ENCODE data around the gene ULBP2. TPM values are rescaled to one million over a fixed set of nuclear protein-coding genes. Genes with fewer than 3 reads are reported as not detected.

ULBP2 gene
- total RNA-seq, 1 experiment from 2014 or later, result not detected

DNA sequence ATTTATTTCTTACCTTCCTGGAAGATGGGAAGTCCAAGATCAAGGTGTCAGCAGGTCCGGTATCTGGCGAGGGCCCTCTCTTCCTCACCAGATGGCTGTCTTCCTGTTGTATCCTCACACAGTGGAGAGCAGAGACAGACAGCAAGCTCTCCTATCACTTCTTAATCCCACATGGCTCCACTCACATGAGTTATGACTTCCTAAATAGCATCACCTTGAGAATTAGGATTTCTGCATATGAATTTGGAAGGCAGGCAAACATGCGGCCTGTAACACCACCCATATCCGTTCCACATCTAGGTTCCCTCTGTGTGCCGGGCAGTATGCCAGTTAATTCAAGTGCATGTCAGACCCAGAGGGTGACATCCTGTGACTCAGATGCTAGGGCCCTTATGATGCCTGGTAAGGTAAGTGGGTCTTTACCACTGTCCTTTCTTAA, 46.0 kb upstream of the ULBP2 start:
- no peak overlapping the region for H3K9ac ChIP-seq (ENCODE audit: extremely low read depth, insufficient read length, low read length)
- no peak overlapping the region for H3T11ph ChIP-seq (ENCODE audit: low read length)
- no peaks in the 10 kb centered on the region for H4K20me1 ChIP-seq (ENCODE audit: control insufficient read depth, insufficient read depth, insufficient read length)
- H3K18ac ChIP-seq (ENCODE audit: insufficient read length, low read depth, low read length), result no peak overlapping the region
- H3K9me3 ChIP-seq (ENCODE audit: control insufficient read depth, low read depth, low read length), result no peaks in the 10 kb centered on the region
- no peak overlapping the region for H2BK5ac ChIP-seq (ENCODE audit: insufficient read length, low read length)
- H3K56ac ChIP-seq (ENCODE audit: insufficient read length, low read depth, low read length), result no peak overlapping the region
- no peak overlapping the region for H4K5ac ChIP-seq (ENCODE audit: insufficient read length, low read depth, low read length)
- peaks cover 48% of the 10 kb centered on the region for H3K27me3 Mint-ChIP-seq (ENCODE audit: low read depth)
- no peak overlapping the region for H2BK120ac ChIP-seq (ENCODE audit: low read depth, low read length, poor library complexity, severe bottlenecking)
- H2BK15ac ChIP-seq (ENCODE audit: low read depth, low read length), result no peak overlapping the region
- no peak overlapping the region for H3K4me2 ChIP-seq (ENCODE audit: insufficient read depth, insufficient read length, low read length)
- H2BK20ac ChIP-seq (ENCODE audit: low read depth, low read length, poor library complexity, severe bottlenecking), result no peak overlapping the region
- H3K9me3 Mint-ChIP-seq, result no peaks in the 10 kb centered on the region
- no peaks in the 10 kb centered on the region; the same call in 1 of the 2 replicates for H3K4me1 ChIP-seq (ENCODE audit: insufficient read depth, low read length)
- no peaks in the 10 kb centered on the region for H3K23me2 ChIP-seq (ENCODE audit: insufficient read length, low read depth, low read length, poor library complexity, severe bottlenecking)
- no peak overlapping the region for H3K14ac ChIP-seq (ENCODE audit: insufficient read depth, low read length)
- H3K4ac ChIP-seq (ENCODE audit: low read depth, low read length), result no peak overlapping the region
- no peak overlapping the region; a peak in 1 of 7 replicates for H3K27ac Mint-ChIP-seq
- H4K8ac ChIP-seq (replicated peaks; ENCODE audit: insufficient read length, low read depth, low read length), result no peak overlapping the region
- H2BK12ac ChIP-seq (ENCODE audit: insufficient read length, low read depth, low read length), result no peak overlapping the region
- no peaks in the 10 kb centered on the region for H3K79me2 ChIP-seq (ENCODE audit: insufficient read depth, low read length)
- no peak overlapping the region for H3K4me3 Mint-ChIP-seq
- TF ChIP-seq, protein P1, sequence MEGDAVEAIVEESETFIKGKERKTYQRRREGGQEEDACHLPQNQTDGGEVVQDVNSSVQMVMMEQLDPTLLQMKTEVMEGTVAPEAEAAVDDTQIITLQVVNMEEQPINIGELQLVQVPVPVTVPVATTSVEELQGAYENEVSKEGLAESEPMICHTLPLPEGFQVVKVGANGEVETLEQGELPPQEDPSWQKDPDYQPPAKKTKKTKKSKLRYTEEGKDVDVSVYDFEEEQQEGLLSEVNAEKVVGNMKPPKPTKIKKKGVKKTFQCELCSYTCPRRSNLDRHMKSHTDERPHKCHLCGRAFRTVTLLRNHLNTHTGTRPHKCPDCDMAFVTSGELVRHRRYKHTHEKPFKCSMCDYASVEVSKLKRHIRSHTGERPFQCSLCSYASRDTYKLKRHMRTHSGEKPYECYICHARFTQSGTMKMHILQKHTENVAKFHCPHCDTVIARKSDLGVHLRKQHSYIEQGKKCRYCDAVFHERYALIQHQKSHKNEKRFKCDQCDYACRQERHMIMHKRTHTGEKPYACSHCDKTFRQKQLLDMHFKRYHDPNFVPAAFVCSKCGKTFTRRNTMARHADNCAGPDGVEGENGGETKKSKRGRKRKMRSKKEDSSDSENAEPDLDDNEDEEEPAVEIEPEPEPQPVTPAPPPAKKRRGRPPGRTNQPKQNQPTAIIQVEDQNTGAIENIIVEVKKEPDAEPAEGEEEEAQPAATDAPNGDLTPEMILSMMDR (conservative IDR thresholded peaks at IDR 0.05), result no peak
- no peak overlapping the region for H2AFZ ChIP-seq (ENCODE audit: low read length)
- H3K36me3 Mint-ChIP-seq (ENCODE audit: insufficient read depth in 1 of 3, low read depth in 3 of 3), result no peaks in the 10 kb centered on the region
- no peak overlapping the region for H3K27ac ChIP-seq (ENCODE audit: insufficient read length, low read depth, low read length)
- peaks cover 0 to 9% of the 10 kb centered on the region in 2 experiments; a peak in 3 of 4 replicates for H3K4me1 Mint-ChIP-seq
- no peak overlapping the region for H2AK5ac ChIP-seq (ENCODE audit: insufficient read length, low read length)
- no peak overlapping the region for H3K23ac ChIP-seq (ENCODE audit: insufficient read length, low read depth, low read length)
- no peaks in the 10 kb centered on the region; the same call in 1 of the 2 replicates for H3K27me3 ChIP-seq (ENCODE audit: insufficient read depth, low read length)
- WGBS (ENCODE audit: extremely low coverage, insufficient read length, low lambda C conversion rate), result no CpG with 5 or more reads among the region's 5 CpGs
- no peak overlapping the region for H4K91ac ChIP-seq (ENCODE audit: insufficient read length, low read depth, low read length)
- no peaks in the 10 kb centered on the region for H3K79me1 ChIP-seq (ENCODE audit: insufficient read depth, low read depth, low read length, poor library complexity, severe bottlenecking)
- DNase-seq, result no peak

Measured in H9 (cell line).